GM19372 (cell line): Measurements from ENCODE around the gene B4GALNT4.

Experiments
- ATAC-seq: cut with Tn5 transposase; IDR thresholded peaks from one replicate; pipeline ENCODE4 v1.9.1; 2021; ENCODE audit warnings: mild to moderate bottlenecking, low read depth, moderate library complexity; ENCODE audit not compliant: unreplicated experiment

The B4GALNT4 gene

DNA sequence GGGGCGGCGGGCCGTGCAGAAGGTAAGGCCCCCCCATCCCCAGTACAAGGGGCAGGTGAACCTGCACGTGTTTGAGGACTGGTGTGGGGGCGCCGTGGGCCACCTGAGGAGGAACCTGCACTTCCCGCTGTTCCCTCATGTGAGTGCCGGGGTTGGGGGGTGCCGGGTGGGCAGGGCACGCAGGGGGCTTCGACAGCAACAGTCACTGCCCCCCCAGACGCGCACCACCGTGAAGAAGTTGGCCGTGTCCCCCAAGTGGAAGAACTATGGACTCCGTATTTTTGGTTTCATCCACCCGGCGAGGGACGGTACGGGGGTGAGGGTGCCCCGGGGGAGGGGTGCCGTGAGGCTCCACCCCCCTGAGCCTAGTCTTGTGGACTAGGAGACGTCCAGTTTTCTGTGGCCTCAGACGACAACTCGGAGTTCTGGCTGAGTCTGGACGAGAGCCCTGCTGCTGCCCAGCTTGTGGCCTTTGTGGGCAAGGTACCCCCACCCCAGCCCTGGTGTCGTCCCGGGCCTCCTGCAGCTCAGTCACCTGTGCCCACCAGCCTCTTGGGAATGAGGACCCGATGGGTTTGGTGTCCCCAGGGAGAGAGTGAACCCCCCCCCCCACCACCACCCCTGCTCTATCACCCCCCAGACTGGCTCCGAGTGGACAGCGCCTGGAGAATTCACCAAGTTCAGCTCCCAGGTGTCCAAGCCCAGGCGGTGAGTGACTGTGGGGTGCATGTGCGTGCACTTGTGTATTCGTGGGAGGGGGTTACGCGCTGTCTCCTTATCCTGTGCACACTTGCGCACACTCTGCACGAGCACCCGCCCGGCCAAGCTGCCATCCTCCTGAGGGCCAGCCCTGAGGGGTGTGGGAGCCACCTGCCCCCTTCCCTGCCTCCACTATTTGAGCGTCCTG lies 3.8 kb downstream of the B4GALNT4 start:
- no peak for ATAC-seq

GRCh38 chr11:373716-374551 lies 4.6 kb downstream of the B4GALNT4 start:
- no peak for ATAC-seq

DNA sequence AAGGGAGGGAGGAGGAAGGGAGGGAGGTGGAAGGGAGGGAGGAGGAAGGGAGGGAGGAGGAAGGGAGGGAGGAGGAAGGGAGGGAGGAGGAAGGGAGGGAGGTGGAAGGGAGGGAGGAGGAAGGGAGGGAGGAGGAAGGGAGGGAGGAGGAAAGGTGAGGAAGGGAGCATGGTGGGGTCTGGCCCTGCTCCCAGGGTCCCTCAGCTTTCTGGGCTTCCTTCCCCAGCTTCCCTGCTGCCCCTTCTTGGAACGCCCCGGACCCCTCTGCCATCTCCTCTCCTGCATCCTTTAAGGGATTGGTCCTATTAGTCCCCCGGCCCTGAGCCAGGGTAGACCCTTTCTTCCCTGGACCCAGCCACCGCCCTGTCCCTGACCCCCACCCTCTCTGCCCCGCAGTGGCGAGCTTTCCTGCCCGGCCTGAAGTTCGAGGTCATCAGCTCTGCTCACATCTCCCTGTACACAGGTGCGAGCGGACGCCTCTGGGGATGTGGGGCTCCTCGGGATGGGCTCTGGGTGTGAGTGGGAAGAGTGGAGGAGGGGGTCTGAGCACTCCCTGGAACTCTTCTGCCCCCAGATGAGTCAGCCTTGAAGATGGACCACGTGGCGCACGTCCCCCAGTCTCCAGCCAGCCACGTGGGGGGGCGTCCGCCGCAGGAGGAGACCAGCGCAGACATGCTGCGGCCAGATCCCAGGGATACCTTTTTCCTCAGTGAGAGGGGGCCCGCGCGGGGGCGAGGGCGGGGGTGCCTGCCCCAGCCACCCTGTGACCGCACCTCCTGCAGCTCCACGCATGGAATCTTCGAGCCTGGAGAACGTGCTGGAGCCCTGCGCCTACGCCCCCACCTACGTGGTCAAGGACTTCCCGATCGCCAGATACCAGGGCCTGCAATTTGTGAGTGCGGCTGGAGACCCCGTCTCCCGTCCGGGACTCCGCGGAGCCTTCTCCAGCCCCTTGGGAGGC lies 6.0 kb downstream of the B4GALNT4 start:
- no peak for ATAC-seq

- ATAC-seq = no peak
Measured at GRCh38 chr11:376531-377173, 7.4 kb downstream of the B4GALNT4 start.

DNA sequence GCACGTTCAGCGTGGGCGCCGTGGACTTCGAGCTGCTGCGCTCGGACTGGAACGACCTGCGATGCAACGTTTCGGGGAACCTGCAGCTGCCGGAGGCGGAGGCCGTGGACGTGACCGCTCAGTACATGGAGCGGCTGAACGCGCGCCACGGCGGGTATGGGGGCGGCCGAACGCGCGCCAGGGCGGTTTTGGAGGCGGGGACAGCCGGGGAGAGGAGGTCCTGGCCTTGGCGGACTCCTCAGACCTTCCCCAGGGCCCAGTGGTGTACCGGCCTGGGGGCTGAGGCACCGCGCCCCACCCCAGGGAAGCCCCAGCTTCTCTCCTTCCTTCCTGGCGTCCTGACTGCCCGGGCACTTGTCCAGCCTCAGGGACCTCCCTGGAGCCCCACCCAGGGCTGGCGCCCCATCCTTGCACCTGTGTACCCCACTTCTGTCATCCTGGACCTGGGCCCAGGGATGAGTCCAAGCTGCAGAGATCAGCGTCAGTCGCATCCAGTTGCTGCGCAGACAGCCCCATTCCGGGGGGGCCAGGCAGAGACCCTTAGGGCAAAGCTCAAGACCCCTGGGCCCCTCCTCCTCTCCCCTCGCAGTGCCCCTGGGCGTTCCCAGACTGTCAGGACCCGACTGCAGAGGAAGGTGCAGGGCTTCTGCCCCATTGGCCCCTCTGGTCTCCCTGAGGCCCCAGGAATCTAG lies 8.0 kb downstream of the B4GALNT4 start:
- ATAC-seq = no peak

GRCh38 chr11:377883-378500 lies 8.7 kb downstream of the B4GALNT4 start:
- ATAC-seq = no peak

GRCh38 chr11:379205-380094 lies 10.2 kb downstream of the B4GALNT4 start:
- no peak for ATAC-seq

- ATAC-seq = no peak
Measured at GRCh38 chr11:380095-380480, 10.8 kb downstream of the B4GALNT4 start.

- ATAC-seq = no peak
Measured at GRCh38 chr11:380491-380890, 11.2 kb downstream of the B4GALNT4 start.

DNA sequence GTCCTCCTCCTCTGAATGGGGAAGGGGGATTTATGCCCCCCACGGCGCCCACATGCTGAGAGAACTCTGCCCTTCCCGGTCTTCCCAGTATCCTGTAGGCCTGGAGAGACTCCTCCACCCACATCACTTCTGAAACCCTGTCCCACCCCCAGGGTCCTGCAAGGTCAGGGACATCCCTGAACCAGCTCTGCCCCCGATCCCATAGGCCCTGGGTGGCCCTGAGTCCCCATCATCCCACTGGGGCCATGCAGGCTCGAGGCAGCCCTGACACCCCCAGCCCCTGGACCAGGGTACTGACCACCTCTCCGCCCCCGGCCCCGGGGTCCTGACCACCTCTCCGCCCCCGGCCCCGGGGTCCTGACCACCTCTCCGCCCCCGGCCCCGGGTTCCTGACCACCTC lies 11.7 kb downstream of the B4GALNT4 start:
- ATAC-seq = no peak

- no peak for ATAC-seq
Measured at GRCh38 chr11:381501-382072, 12.3 kb downstream of the B4GALNT4 start.

- ATAC-seq = no peak
Measured at GRCh38 chr11:382081-382629, 12.9 kb downstream of the B4GALNT4 start.

DNA sequence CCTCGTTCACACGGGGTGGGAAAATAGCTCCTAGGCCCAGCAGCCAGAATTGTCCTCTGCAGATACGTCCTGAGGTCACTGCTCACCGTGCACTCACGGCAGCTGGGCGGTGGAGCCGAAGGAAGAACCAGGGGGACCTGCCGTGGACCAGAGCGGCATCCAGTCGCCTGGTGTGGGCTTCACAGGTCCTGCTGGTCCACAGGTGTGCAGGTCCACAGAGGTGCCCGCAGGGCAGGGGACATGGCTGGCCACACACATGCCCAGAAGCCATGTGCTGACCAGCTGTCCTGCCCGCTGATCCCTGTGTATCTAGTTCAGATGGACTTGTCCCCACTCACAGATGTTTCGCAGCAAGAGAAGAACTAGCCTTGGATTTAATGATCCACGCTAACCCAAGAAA lies 14.1 kb downstream of the B4GALNT4 start:
- ATAC-seq = no peak

DNA sequence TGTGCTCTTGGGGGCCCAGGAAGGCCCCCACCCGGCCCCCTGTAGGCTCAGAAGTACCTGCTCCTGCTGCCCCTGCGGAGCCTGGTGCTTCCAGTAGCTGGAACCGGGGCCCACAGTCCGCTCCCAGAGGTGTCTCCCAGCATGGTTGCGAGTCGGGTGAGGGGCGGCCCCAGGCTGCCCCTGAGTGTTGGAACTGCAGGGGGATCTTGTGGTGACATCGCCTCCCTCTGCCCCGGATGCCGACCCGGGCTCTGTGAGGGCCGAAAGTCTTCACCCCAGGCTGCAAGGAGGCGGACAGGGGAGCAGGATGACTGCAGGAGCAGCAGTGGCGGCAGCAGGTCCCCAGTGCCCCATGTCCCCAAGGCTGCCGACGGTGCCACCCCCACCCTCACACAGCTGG lies 15.2 kb downstream of the B4GALNT4 start:
- no peak for ATAC-seq

GRCh38 chr11:385594-386351 lies 16.5 kb downstream of the B4GALNT4 start:
- ATAC-seq = no peak

DNA sequence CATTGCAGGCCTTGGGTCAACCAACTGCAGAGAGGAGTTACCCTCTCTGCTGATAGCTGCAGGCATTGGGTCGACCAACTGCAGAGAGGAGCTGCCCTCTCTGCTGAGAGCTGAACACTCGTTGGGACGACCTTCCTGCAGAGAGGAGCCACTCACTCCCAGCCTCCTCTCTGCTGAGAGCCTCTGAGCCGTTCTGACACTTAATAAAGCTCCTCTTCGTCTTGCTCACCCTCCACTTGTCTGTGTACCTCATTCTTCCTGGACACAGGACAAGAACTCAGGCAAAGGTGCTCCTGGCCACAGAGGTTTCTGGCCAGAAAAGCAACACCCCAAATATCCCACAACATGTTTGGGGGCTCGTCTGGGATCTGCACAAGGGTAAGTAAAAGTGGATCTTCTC lies 17.2 kb downstream of the B4GALNT4 start:
- ATAC-seq = no peak
